Stomach (tissue), 9 donors: ENCODE data around the gene LY9. TPM values are rescaled to one million over a fixed set of nuclear protein-coding genes. Genes with fewer than 3 reads are reported as not detected.

Source experiments
- DNase-seq, 2 donors: peaks; one replicate each; pipeline versions ENCODE4 v3.0.0 to v3.0.0-alpha.2; 2013 to 2019
- H3K27ac ChIP-seq, 5 donors: fragments of 200-600 bp in 4 of 5; sonication (generic) in 4 of 5; one replicate each; pipeline ENCODE4 v1.5.1; 2013 to 2019; ENCODE audit warnings: mild to moderate bottlenecking in 1 of 5, moderate library complexity in 1 of 5
- H3K27me3 ChIP-seq, 3 donors: fragments of 200-600 bp; sonication (generic); one replicate each; pipeline ENCODE4 v1.5.1; 2017 to 2019; ENCODE audit warnings: mixed run types in 1 of 3
- H3K36me3 ChIP-seq, 4 donors: fragments of 200-600 bp; sonication (generic); 1 replicate in 3 of 4; 2 replicates in 1 of 4; pipeline ENCODE4 v1.5.1; 2016 to 2019
- H3K4me1 ChIP-seq, 4 donors: fragments of 200-600 bp; sonication (generic); one replicate each; pipeline ENCODE4 v1.5.1; 2016 to 2019
- H3K4me3 ChIP-seq, 4 donors: fragments of 200-600 bp; sonication (generic) in 3 of 4; one replicate each; pipeline ENCODE4 v1.5.1; 2016 to 2019; ENCODE audit warnings: mild to moderate bottlenecking in 1 of 4
- H3K9me3 ChIP-seq, 4 donors: fragments of 200-600 bp; sonication (generic); one replicate each; pipeline ENCODE4 v1.5.1; 2016 to 2019
- CTCF ChIP-seq, 7 experiments: fragments of 450-650 bp in 4 of 7; fragments of 200-600 bp in 3 of 7; sonication (generic) in 3 of 7; IDR thresholded peaks; one replicate each; pipeline ENCODE4 v1.5.1; 2016 to 2019; ENCODE audit warnings: antibody characterized with exemption in 7 of 7, control low read depth in 2 of 7, mild to moderate bottlenecking in 1 of 7
- EP300 ChIP-seq: sonication (generic); formaldehyde crosslinking; IDR thresholded peaks from one replicate; pipeline ENCODE4 v1.6.1; 2017; ENCODE audit warnings: antibody characterized with exemption
- POLR2A ChIP-seq, 4 donors: fragments of 450-650 bp; IDR thresholded peaks; one replicate each; pipeline ENCODE4 v1.6.1; 2016; ENCODE audit warnings: antibody characterized with exemption in 4 of 4, control low read depth in 2 of 4, mild to moderate bottlenecking in 1 of 4, moderate library complexity in 1 of 4
- POLR2AphosphoS5 ChIP-seq, 3 donors: sonication (generic); formaldehyde crosslinking; IDR thresholded peaks; one replicate each; pipeline ENCODE4 v1.6.1; 2016; ENCODE audit warnings: antibody characterized with exemption in 3 of 3
- WGBS, 5 donors: extraction: QIAGEN DNeasy Blood & Tissue Kit in 3 of 5; methylation state at CpG; one replicate each; pipeline versions ENCODE4 v1.1.5 to v1.1.7; 2013 to 2018; 5-methylcytosine and 5-hydroxymethylcytosine counted together
- intact Hi-C: fragments of 100-400 bp; cut with DNase I; formaldehyde crosslinking; loops from one replicate; pipeline ENCODE4 v1.15.1; 2023; ENCODE audit warnings: low total_unique reads
- polyA plus RNA-seq, 3 donors: library from polyadenylated mRNA; stranded (reverse); fragments of 200-250 nt; gene quantifications; one replicate each; pipeline ENCODE4 v1.2.3, GENCODE V29; 2013
- total RNA-seq, 5 donors: library from RNA; depleted of rRNA; stranded (reverse); fragments of >200 nt; gene quantifications; one replicate each; pipeline versions ENCODE4 v1.1.0 to v1.2.3, GENCODE V29; 2014 to 2016
- donor health status: healthy with polysubstance abuse.
- donor health status: Bipolar disorder and iron deficiency.
- donor health status: healthy.

Gene LY9
- total and polyA plus RNA-seq, 8 donors: 0.25 to 7.5 (median 1.2) TPM; not detected in 2

DNA sequence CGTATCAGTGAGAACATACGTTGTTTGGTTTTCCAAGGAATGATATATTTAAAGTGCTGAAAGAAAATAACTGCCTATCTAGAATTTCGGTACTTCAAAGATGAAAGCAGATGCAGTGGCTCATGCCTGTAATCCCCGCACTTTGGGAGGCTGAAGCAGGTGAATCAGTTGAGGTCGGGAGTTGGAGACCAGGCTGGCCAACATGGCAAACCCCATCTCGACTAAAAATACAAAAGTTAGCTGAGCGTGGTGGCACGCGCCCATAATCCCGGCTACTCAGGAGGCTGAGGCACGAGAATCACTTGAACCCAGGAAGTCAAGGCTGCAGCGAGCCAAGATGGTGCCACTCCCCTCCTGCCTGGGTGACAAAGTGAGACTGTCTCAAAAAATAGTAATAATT lies 50.3 kb downstream of the LY9 start:
- 89 to 94% (median 90%) methylated on average over 12 of the region's 12 CpGs for WGBS, 5 donors
- DNase-seq: no peak
- intact Hi-C loops: no loop called here

GRCh38 chr1:160850541-160850940 lies 54.6 kb downstream of the LY9 start:
- TF ChIP-seq POLR2AphosphoS5 (IDR thresholded peaks at IDR 0.05) (no peak), CTCF (IDR thresholded peaks at IDR 0.05) (no peak), POLR2A (IDR thresholded peaks at IDR 0.05) (no peak), EP300 (no peak)
- WGBS, 5 donors: 73 to 87% (median 83%) methylated on average over 5 of the region's 5 CpGs
- Histone ChIP-seq H3K27me3 (no peaks in the 10 kb centered on the region), H3K36me3 (no peaks in the 10 kb centered on the region), H3K4me3 (no peak overlapping the region), H3K9me3 (peaks cover 0 to 4% (median 0%) of the 10 kb centered on the region in 4 donors), H3K4me1 (no peaks in the 10 kb centered on the region), H3K27ac (no peak overlapping the region)
- intact Hi-C loops: no loop called here
- no peak for DNase-seq

More for the DNA sequence above, 50.3 kb downstream of the LY9 start:
- Histone ChIP-seq H3K27ac (no peak overlapping the region), H3K36me3 (no peaks in the 10 kb centered on the region), H3K4me3 (no peak overlapping the region), H3K9me3 (peaks cover 0 to 4% (median 0%) of the 10 kb centered on the region in 4 donors), H3K27me3 (no peaks in the 10 kb centered on the region), H3K4me1 (no peaks in the 10 kb centered on the region)
- TF ChIP-seq EP300 (no peak), POLR2AphosphoS5 (IDR thresholded peaks at IDR 0.05) (no peak), CTCF (IDR thresholded peaks at IDR 0.05) (no peak), POLR2A (IDR thresholded peaks at IDR 0.05) (no peak)

DNA sequence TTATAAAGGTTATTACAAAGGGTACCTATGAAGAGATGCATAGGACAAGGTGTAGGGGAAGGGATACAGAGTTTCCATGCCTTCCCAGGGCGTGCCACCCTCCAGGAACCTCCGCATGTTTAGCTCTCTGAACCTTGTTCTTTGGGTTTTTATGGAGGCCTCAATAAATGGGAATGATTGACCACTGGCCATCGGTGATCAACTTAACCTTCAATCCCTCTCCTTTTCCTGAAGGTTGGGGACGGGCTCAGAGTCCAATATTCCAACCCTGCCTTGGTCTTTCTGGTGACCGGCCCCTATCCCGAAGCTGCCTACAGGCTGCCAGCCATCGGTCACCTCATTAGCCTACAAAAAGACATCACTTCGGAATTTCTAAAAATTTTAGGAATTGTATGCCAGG lies 55.0 kb downstream of the LY9 start:
- WGBS, 5 donors: 88 to 93% (median 90%) methylated on average over 8 of the region's 8 CpGs
- Histone ChIP-seq H3K4me3 (no peak overlapping the region), H3K9me3 (peaks cover 0 to 4% (median 0%) of the 10 kb centered on the region in 4 donors), H3K27ac (no peak overlapping the region), H3K36me3 (no peaks in the 10 kb centered on the region), H3K27me3 (no peaks in the 10 kb centered on the region), H3K4me1 (no peaks in the 10 kb centered on the region)
- intact Hi-C loops: no loop called here
- no peak for TF ChIP-seq EP300
- TF ChIP-seq POLR2A (IDR thresholded peaks at IDR 0.05): no peak
- TF ChIP-seq POLR2AphosphoS5 (IDR thresholded peaks at IDR 0.05): no peak
- no peak for TF ChIP-seq CTCF (IDR thresholded peaks at IDR 0.05)
- no peak for DNase-seq

GRCh38 chr1:160853014-160853413 lies 57.0 kb downstream of the LY9 start:
- no peak overlapping the region for H3K27ac ChIP-seq
- peaks cover 0 to 4% (median 0%) of the 10 kb centered on the region in 4 donors for H3K9me3 ChIP-seq
- peaks cover 0 to under 1% (median 0%) of the 10 kb centered on the region in 4 donors for H3K4me1 ChIP-seq
- intact Hi-C loops: no loop called here
- no peaks in the 10 kb centered on the region for H3K27me3 ChIP-seq
- WGBS, 5 donors: 85 to 97% (median 93%) methylated on average over 3 of the region's 3 CpGs
- H3K36me3 ChIP-seq: no peaks in the 10 kb centered on the region
- TF ChIP-seq POLR2AphosphoS5 (IDR thresholded peaks at IDR 0.05) (no peak), EP300 (no peak), CTCF (IDR thresholded peaks at IDR 0.05) (no peak), POLR2A (IDR thresholded peaks at IDR 0.05) (no peak)
- no peak overlapping the region for H3K4me3 ChIP-seq
- DNase-seq: no peak
